ENCODE data around the gene FAM13A. TPM values are rescaled to one million over a fixed set of nuclear protein-coding genes. Genes with fewer than 3 reads are reported as not detected.

The FAM13A gene
- total RNA-seq, 1 donor from 2014 or later = 29.5 TPM

DNA sequence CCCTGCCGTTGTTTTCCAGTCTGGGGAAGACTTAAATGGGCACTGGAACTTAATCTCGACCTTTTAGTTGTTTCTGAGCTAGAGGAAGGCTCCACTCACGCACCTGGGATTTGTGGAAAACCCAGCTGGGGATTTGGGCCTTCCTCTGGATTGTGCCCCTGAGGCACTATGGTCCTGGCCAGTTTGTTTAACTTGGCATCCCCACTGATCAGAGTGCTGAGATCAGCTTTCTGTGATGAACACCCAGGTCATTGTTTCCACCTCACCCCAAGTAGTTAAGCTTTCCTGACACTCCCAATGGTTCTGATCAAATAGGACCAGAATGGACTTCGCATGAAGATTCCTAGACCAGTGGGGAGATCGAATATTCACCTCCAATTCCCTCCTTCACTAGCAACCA, 338.9 kb downstream of the FAM13A start:
- no peaks in the 10 kb centered on the region for H3K4me1 Mint-ChIP-seq (ENCODE audit: low read depth)
- TF ChIP-seq CTCF (IDR thresholded peaks at IDR 0.05; ENCODE audit: unreplicated experiment) = no peak
- peaks cover 38% of the 10 kb centered on the region for H3K36me3 Mint-ChIP-seq (ENCODE audit: insufficient read depth)
- peaks cover 29% of the 10 kb centered on the region for H3K9me3 Mint-ChIP-seq (ENCODE audit: low read depth)
- no peaks in the 10 kb centered on the region for H3K27me3 Mint-ChIP-seq
- no peak overlapping the region for H3K27ac Mint-ChIP-seq
- H3K4me3 Mint-ChIP-seq (ENCODE audit: low read depth) = no peak overlapping the region
- DNase-seq (ENCODE audit: low spot score, unreplicated experiment) = no peak

- Mint-ChIP-seq H3K4me1 (ENCODE audit: low read depth) (no peaks in the 10 kb centered on the region), H3K27me3 (no peaks in the 10 kb centered on the region), H3K27ac (no peak overlapping the region), H3K36me3 (ENCODE audit: insufficient read depth) (peaks cover 38% of the 10 kb centered on the region), H3K9me3 (ENCODE audit: low read depth) (peaks cover 38% of the 10 kb centered on the region), H3K4me3 (ENCODE audit: low read depth) (no peak overlapping the region)
- DNase-seq (ENCODE audit: low spot score, unreplicated experiment) = no peak
- TF ChIP-seq CTCF (IDR thresholded peaks at IDR 0.05; ENCODE audit: unreplicated experiment) = no peak
Measured at GRCh38 chr4:88713782-88714181, 343.2 kb downstream of the FAM13A start.

DNA sequence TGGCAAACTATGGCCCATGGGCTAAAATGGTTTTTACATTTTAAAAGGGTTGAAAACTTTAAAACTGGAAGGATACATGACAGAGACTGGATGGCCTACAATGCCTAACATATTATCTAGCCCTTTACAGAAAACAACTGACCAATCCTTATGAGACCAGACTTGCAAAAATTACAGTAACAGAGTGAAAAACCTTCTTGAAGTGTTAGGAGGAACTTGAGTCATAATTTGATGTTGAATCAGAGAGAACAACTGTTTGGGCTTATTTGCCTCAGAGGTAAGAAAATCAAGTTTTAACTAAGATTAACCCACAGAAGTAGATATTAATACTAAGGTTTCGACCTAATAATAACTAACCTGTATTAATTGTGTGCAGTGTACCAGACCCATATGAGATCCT, 347.0 kb downstream of the FAM13A start:
- Mint-ChIP-seq H3K36me3 (ENCODE audit: insufficient read depth) (peaks cover 13% of the 10 kb centered on the region), H3K4me3 (ENCODE audit: low read depth) (no peak overlapping the region), H3K9me3 (ENCODE audit: low read depth) (peaks cover 11% of the 10 kb centered on the region), H3K27ac (no peak overlapping the region), H3K4me1 (ENCODE audit: low read depth) (no peaks in the 10 kb centered on the region), H3K27me3 (no peaks in the 10 kb centered on the region)
- no peak for DNase-seq (ENCODE audit: low spot score, unreplicated experiment)
- no peak for TF ChIP-seq CTCF (IDR thresholded peaks at IDR 0.05; ENCODE audit: unreplicated experiment)

- H3K9me3 Mint-ChIP-seq (ENCODE audit: low read depth) = no peaks in the 10 kb centered on the region
- no peaks in the 10 kb centered on the region for H3K36me3 Mint-ChIP-seq (ENCODE audit: insufficient read depth)
- H3K27ac Mint-ChIP-seq = no peak overlapping the region
- no peaks in the 10 kb centered on the region for H3K4me1 Mint-ChIP-seq (ENCODE audit: low read depth)
- no peaks in the 10 kb centered on the region for H3K27me3 Mint-ChIP-seq
- TF ChIP-seq CTCF (IDR thresholded peaks at IDR 0.05; ENCODE audit: unreplicated experiment) = peak; percentile 56
- no peak for DNase-seq (ENCODE audit: low spot score, unreplicated experiment)
- no peak overlapping the region for H3K4me3 Mint-ChIP-seq (ENCODE audit: low read depth)
Measured at GRCh38 chr4:88706574-88706973, 350.4 kb downstream of the FAM13A start.

DNA sequence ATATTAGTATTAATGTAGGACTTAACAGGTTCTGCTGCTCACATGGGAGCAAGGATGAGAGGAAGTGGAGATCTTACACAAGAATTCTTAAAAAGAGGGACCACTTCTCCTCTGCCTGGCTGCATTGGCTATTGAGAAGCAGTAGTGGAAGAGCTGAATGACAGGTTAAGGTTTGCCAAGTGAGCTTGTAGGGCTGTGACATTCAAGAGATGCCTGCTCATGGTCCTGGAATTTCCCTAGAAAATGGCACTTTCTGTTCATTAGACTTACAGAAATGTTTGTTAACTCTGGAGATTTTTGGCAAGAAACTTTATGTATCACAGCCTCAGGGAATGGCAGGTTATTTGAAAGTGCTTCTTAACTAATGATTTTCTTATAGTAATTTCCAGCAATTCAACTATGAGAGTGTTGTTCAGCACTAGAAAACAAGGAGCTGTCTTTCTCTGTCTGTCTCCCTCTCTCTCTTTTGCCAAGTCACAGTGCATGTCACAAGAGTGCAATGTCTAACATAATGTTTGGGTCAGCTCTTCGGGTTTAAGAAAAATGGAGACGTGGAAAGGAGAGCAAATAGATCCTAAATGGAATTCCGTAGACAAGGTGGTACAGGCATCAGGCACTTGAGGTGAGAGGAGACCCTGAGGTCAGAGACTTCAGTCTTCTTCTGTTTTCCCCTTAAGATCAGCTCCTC, 351.0 kb downstream of the FAM13A start:
- Mint-ChIP-seq H3K4me3 (ENCODE audit: low read depth) (no peak overlapping the region), H3K27ac (no peak overlapping the region), H3K4me1 (ENCODE audit: low read depth) (no peaks in the 10 kb centered on the region), H3K9me3 (ENCODE audit: low read depth) (no peaks in the 10 kb centered on the region), H3K27me3 (no peaks in the 10 kb centered on the region), H3K36me3 (ENCODE audit: insufficient read depth) (no peaks in the 10 kb centered on the region)
- DNase-seq (ENCODE audit: low spot score, unreplicated experiment) = no peak
- no peak for TF ChIP-seq CTCF (IDR thresholded peaks at IDR 0.05; ENCODE audit: unreplicated experiment)
